T1000 (cell line): Measurements from ENCODE around the gene MOB3C.

Experiments used
- DNase-seq: peaks from one replicate; lab custom pipeline; 2025; ENCODE audit warnings: mixed read lengths; lab: John Stamatoyannopoulos, UW

The MOB3C gene

GRCh38 chr1:46606255-46606965 is 10.2 kb downstream of the MOB3C start:
- DNase-seq, result no peak

- no peak for DNase-seq
Measured at GRCh38 chr1:46605232-46605631, 11.4 kb downstream of the MOB3C start.

- DNase-seq, result peak; percentile 95
Measured at GRCh38 chr1:46603858-46604549, 12.6 kb downstream of the MOB3C start, which contains the start of gene MKNK1. TSS of gene MKNK1 (minus strand) at chr1:46604268. CDS start at chr1:46583327, 20,941 bp downstream.

- DNase-seq, result no peak
Measured at GRCh38 chr1:46603481-46603857, 13.1 kb downstream of the MOB3C start.

GRCh38 chr1:46601257-46602007 is 15.2 kb downstream of the MOB3C start:
- DNase-seq, result no peak

GRCh38 chr1:46599059-46599970 is 17.3 kb downstream of the MOB3C start:
- no peak for DNase-seq

GRCh38 chr1:46596846-46597245 is 19.8 kb downstream of the MOB3C start:
- DNase-seq, result no peak

- DNase-seq, result no peak
Measured at GRCh38 chr1:46596036-46596435, 20.6 kb downstream of the MOB3C start.

- no peak for DNase-seq
Measured at GRCh38 chr1:46595127-46595526, 21.5 kb downstream of the MOB3C start.

GRCh38 chr1:46594063-46594462 is 22.5 kb downstream of the MOB3C start:
- no peak for DNase-seq

- no peak for DNase-seq
Measured at GRCh38 chr1:46592823-46593222, 23.8 kb downstream of the MOB3C start.

GRCh38 chr1:46589529-46589928 is 27.1 kb downstream of the MOB3C start:
- no peak for DNase-seq

GRCh38 chr1:46587069-46587468 is 29.5 kb downstream of the MOB3C start:
- DNase-seq, result no peak

GRCh38 chr1:46585312-46585938 is 31.2 kb downstream of the MOB3C start:
- no peak for DNase-seq

GRCh38 chr1:46583494-46583893 is 33.1 kb downstream of the MOB3C start:
- DNase-seq, result no peak

- no peak for DNase-seq
Measured at GRCh38 chr1:46582972-46583371, 33.6 kb downstream of the MOB3C start.

GRCh38 chr1:46581681-46582455 is 34.7 kb downstream of the MOB3C start:
- DNase-seq, result no peak

GRCh38 chr1:46580140-46580903 is 36.3 kb downstream of the MOB3C start:
- no peak for DNase-seq

- no peak for DNase-seq
Measured at GRCh38 chr1:46577671-46578070, 38.9 kb downstream of the MOB3C start.

GRCh38 chr1:46576596-46576995 is 40.0 kb downstream of the MOB3C start:
- DNase-seq, result no peak
